Gastroesophageal sphincter (tissue), 3 donors: ENCODE data around the gene ZBTB42.

Experiments used
- CTCF ChIP-seq, 4 experiments: fragments of 200-600 bp in 2 of 4; fragments of 450-650 bp in 2 of 4; sonication (generic) in 1 of 4; IDR thresholded peaks; one replicate each; pipeline ENCODE4 v1.5.1; 2017 to 2019; ENCODE audit warnings: antibody characterized with exemption in 4 of 4, mild to moderate bottlenecking in 2 of 4, moderate library complexity in 2 of 4
- POLR2A ChIP-seq, 2 donors: fragments of 450-650 bp; IDR thresholded peaks; one replicate each; pipeline ENCODE4 v1.6.1; 2017; ENCODE audit warnings: antibody characterized with exemption in 2 of 2, mild to moderate bottlenecking in 2 of 2, moderate library complexity in 1 of 2
- POLR2AphosphoS5 ChIP-seq: sonication (generic); formaldehyde crosslinking; IDR thresholded peaks from one replicate; pipeline ENCODE4 v1.6.1; 2017; ENCODE audit warnings: antibody characterized with exemption

- TF ChIP-seq POLR2AphosphoS5 (no peak), CTCF (IDR thresholded peaks at IDR 0.05) (no peak), POLR2A (IDR thresholded peaks at IDR 0.05) (no peak)
Observed at GRCh38 chr14:104766863-104767633, 33.9 kb upstream of the ZBTB42 start.
